GM12891 (cell line): ENCODE results near the gene ACSS3.

ENCODE experiments used
- DNase-seq: peaks from one replicate; pipeline ENCODE4 v3.0.0; 2011; ENCODE audit warnings: low spot score; ENCODE audit not compliant: insufficient read length
- FAIRE-seq: peaks from 2 replicates; lab custom pipeline; 2011; peaks lifted over from hg19 to GRCh38; lab: Jason Lieb, UNC
- PAX5 ChIP-seq: IDR thresholded peaks from 2 replicates; pipeline ENCODE4 v1.6.1; 2011; ENCODE audit warnings: low read length, moderate library complexity, mild to moderate bottlenecking; ENCODE audit not compliant: insufficient read depth, severe bottlenecking
- POLR2A ChIP-seq: IDR thresholded peaks from 2 replicates; pipeline ENCODE4 v1.6.1; 2011; ENCODE audit warnings: low read depth, low read length, control low read depth
- POLR2AphosphoS5 ChIP-seq: IDR thresholded peaks from 2 replicates; pipeline ENCODE4 v1.6.1; 2011; ENCODE audit warnings: low read depth, low read length, control low read depth
- POU2F2 ChIP-seq: IDR thresholded peaks from 2 replicates; pipeline ENCODE4 v1.6.1; 2011; ENCODE audit warnings: low read depth, mild to moderate bottlenecking, control low read depth, low read length, moderate library complexity
- SPI1 ChIP-seq: IDR thresholded peaks from 2 replicates; pipeline ENCODE4 v1.6.1; 2011; ENCODE audit warnings: low read depth, low read length, control low read depth
- TAF1 ChIP-seq: IDR thresholded peaks from 2 replicates; pipeline ENCODE4 v1.6.1; 2011; ENCODE audit warnings: low read depth, low read length, control low read depth

ACSS3 gene

GRCh38 chr12:81079280-81080076, 1.6 kb downstream of the ACSS3 start:
- DNase-seq: no peak
- TF ChIP-seq POU2F2 (no peak), SPI1 (no peak), POLR2AphosphoS5 (no peak), TAF1 (no peak), PAX5 (no peak), POLR2A (no peak)
- no peak for FAIRE-seq

DNA sequence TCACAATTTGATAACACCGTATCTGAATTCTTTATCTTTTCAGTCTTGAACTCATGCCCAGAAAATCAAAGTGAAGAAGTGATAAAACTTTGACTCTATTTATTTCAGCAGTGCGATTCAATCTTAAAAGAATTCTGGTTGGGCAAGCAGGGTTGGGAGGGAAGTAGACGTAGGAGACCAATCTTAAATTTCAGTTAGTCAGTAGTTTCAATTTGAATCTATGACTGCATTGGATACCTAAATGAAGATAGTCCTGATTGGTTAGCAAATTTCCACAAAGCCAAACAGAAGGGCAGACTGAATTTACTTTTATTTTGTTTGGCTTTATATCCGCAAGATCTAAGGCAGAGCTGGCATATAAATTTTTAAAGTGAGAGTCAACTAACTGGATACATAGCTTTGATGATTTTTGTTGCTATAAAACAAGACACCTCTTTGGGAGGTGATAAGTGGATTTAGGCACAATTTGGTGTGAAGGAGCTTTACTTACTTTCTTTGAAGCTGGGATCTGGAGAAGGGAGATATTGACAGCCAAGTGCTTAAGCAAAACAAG, 2.6 kb downstream of the ACSS3 start:
- no peak for TF ChIP-seq POLR2AphosphoS5
- no peak for TF ChIP-seq SPI1
- no peak for TF ChIP-seq POLR2A
- no peak for TF ChIP-seq TAF1
- TF ChIP-seq POU2F2: no peak
- no peak for TF ChIP-seq PAX5
- FAIRE-seq (no peak), DNase-seq (no peak)

DNA sequence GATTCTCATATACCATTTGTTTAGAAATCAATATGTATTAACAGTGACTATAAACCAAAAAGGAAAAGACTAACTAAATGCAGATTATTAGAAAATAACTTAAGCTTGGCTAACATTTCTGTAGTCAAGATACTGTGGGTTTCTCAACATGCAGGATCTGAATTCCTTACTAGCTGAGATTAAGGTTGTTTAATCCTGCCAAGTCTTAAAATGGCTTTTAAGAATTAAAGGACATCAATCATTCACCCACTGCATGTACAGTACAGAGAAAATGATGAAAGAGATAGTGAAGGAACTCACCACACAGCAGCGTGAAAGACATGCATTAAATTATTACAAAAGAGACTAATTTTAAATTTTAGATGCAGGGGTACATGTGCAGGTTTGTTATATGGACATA, 3.8 kb downstream of the ACSS3 start:
- DNase-seq: no peak
- no peak for FAIRE-seq
- TF ChIP-seq SPI1 (no peak), POU2F2 (no peak), PAX5 (no peak), POLR2AphosphoS5 (no peak), TAF1 (no peak), POLR2A (no peak)

- no peak for TF ChIP-seq POU2F2
- TF ChIP-seq PAX5: no peak
- TF ChIP-seq POLR2A: no peak
- DNase-seq (no peak), FAIRE-seq (no peak)
Observed at GRCh38 chr12:81083018-81083417, 5.1 kb downstream of the ACSS3 start.

DNA sequence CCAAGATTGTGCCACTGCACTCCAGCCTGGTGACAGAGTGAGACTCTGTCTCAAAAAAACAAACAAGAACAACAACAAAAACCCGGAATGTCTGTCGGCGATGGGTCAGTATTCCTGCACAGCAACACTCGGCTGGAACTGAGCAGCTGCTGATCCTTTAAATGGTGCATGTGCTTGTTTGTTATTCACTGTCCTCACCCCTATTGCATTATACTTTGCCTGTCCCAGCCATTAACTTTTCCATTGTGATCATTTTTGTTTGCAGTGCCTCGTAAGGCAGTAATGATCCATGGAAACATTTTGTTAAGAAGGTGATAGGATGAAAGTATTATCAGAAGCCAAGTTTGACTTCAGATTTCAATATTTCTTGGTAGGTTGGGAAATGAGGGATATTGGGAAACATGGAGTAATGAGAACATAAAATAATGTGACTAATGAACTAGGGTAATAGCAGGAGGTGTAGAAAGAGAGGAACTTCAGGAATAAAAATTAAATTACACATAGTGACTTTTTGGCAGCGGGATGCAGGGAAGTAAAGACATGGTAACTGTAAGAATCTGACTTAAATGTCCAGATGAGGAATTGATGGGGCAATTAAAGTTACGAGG, 6.1 kb downstream of the ACSS3 start:
- no peak for FAIRE-seq
- TF ChIP-seq PAX5 (no peak), POLR2A (no peak), POU2F2 (no peak), TAF1 (no peak), SPI1 (no peak), POLR2AphosphoS5 (no peak)
- no peak for DNase-seq

DNA sequence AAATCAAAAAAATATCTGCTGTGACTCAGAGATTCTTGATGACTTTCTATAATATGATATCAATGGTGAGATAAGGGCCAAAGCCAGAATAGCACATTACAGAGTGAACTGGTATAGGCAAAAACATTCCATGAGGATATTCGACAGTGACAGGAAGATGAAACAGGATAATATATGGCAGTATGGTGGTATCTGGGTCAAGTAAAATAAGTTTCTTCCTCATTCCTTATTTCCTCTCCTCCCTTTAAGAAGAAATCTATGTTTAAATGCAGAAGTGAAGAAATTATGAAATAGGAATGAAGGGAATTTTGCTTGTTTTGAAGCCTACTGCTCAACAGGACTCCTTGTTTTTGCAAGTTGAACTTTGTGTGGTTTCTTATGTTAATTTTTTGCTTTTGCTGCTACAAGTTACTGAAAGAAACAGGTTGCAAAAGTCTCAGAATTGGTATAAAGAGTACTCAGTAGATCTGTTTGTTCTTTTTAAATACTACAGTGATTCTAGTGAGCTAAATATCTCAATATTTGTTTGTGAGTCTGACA, 7.0 kb downstream of the ACSS3 start:
- DNase-seq (no peak), FAIRE-seq (no peak)
- TF ChIP-seq POLR2AphosphoS5 (no peak), POLR2A (no peak)

GRCh38 chr12:81085832-81086231, 8.0 kb downstream of the ACSS3 start:
- TF ChIP-seq PAX5 (no peak), POLR2A (no peak), SPI1 (no peak), POLR2AphosphoS5 (no peak), POU2F2 (no peak), TAF1 (no peak)
- no peak for FAIRE-seq
- no peak for DNase-seq

DNA sequence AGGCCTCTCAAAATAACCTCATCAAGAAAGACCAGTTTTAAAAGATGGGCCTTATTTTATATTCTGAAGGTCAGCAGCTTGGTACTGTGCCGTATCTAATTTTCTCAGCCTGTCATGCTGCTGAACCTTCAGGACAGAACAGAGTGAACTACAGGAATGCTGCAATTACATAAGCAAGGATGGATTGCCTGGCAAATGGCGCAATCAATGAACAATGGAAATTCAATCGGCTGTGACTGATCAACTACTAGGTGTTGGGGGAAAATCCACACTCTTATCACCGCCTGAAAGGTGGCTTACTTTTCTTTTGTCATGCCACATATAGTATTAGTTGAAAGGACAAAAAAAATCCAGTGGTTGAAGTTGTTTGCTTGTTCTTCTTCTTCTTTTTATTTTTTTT, 8.5 kb downstream of the ACSS3 start:
- TF ChIP-seq TAF1: no peak
- no peak for TF ChIP-seq SPI1
- no peak for FAIRE-seq
- DNase-seq: no peak

DNA sequence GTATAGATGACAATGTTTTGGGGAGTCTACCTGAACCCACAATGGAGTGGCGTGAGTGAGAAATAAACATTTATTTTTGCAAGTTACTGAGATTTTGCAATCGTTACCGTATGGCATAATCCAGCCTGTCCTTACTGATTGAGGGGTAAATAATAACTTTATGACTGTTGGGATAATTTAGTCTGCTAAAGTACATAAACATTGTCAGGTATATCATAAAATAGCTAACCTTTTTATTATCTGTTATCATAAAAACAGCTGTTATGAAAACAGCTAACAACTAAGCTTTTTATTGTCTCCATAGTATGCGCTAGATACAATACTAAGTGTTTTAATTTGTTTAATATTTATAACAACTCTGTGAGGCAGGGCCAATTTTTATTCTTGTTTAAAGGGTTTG, 10.3 kb downstream of the ACSS3 start:
- FAIRE-seq (no peak), DNase-seq (no peak)
- TF ChIP-seq PAX5: no peak
- TF ChIP-seq SPI1: no peak
- TF ChIP-seq POU2F2: no peak

DNA sequence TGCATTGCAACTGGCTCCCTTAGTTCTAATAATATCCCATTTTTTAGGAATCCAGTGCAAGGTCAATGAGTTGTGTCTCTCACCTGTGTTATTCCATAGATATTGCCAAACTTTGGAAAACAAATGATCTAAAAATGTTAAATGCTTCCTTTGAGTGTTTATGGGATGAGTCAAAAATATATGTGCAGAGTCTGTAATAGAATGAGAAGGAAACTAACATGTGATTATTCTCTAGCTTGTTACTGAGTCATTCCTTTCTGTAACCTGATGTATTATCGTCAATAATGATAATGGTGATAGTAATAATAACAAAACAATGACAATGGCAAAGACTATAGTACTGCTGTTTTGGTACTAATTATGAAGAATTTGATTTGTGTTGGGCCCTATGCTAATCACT, 11.5 kb downstream of the ACSS3 start:
- FAIRE-seq (no peak), DNase-seq (no peak)
- TF ChIP-seq POU2F2 (no peak), PAX5 (no peak), SPI1 (no peak), POLR2AphosphoS5 (no peak), TAF1 (no peak)
